ENCODE results near the gene FAM47A.

The FAM47A gene

GRCh38 chrX:34132028-34132427, at the start of gene FAM47A:
Gene FAM47A, minus strand, starts transcription at chrX:34132314. Its CDS starts 36 bp downstream, at chrX:34132278.
- no peak for DNase-seq

GRCh38 chrX:34147345-34147744, 15.2 kb upstream of the FAM47A start:
- no peak for DNase-seq

GRCh38 chrX:34146906-34147305, 14.8 kb upstream of the FAM47A start:
- DNase-seq, result no peak

GRCh38 chrX:34144246-34144645, 12.1 kb upstream of the FAM47A start:
- DNase-seq, result peak; percentile 53 to 88

- no peak for DNase-seq
These were observed 8.7 kb upstream of the FAM47A start for GRCh38 chrX:34140816-34141215.

- DNase-seq, result no peak
These were observed 952 bp downstream of the FAM47A start for GRCh38 chrX:34130980-34131744.

- DNase-seq, result no peak
These were observed 1.6 kb downstream of the FAM47A start for GRCh38 chrX:34130501-34130900.

GRCh38 chrX:34126011-34126410, 6.1 kb downstream of the FAM47A start:
- no peak for DNase-seq

- no peak for DNase-seq
These were observed 13.0 kb downstream of the FAM47A start for GRCh38 chrX:34119122-34119521.

GRCh38 chrX:34112459-34112858, 19.7 kb downstream of the FAM47A start:
- no peak for DNase-seq

Measured in NCI-H524 (cell line).